ENCODE measurements around the gene MAPKAP1. TPM values are rescaled to one million over a fixed set of nuclear protein-coding genes. Genes with fewer than 3 reads are reported as not detected.

MAPKAP1 gene
- polyA plus RNA-seq, 4 donors = 38.4 to 57.4 (median 43.6) TPM

- Histone ChIP-seq H3K27ac (ENCODE audit: low read depth in 1 of 3, low read length in 2 of 3) (no peak overlapping the region), H3K4me1 (ENCODE audit: control insufficient read depth in 3 of 3, insufficient read depth in 2 of 3, low read depth in 1 of 3, low read length in 2 of 3) (peaks cover 0 to 2% (median 0%) of the 10 kb centered on the region in 3 donors), H3K27me3 (ENCODE audit: control insufficient read depth in 3 of 3, insufficient read depth in 3 of 3, low read length in 3 of 3) (no peaks in the 10 kb centered on the region), H3K36me3 (ENCODE audit: control insufficient read depth in 3 of 3, insufficient read depth in 2 of 3, low read depth in 1 of 3, low read length in 3 of 3) (peaks cover 0 to 3% (median 0%) of the 10 kb centered on the region in 3 donors), H3K4me3 (ENCODE audit: low read depth in 1 of 3, low read length in 3 of 3) (no peak overlapping the region), H3K9me3 (ENCODE audit: control insufficient read depth in 2 of 2, insufficient read depth in 1 of 2, low read depth in 1 of 2, low read length in 1 of 2) (no peaks in the 10 kb centered on the region)
- DNase-seq (no peak), FAIRE-seq (no peak)
- 86 to 92% (median 89%) methylated on average over 4 of the region's 4 CpGs for WGBS, 3 donors
Measured at GRCh38 chr9:125639057-125639456, 68.0 kb downstream of the MAPKAP1 start.

GRCh38 chr9:125638239-125639045 is 68.6 kb downstream of the MAPKAP1 start:
- no peak for FAIRE-seq

GRCh38 chr9:125637241-125637640 is 69.8 kb downstream of the MAPKAP1 start:
- DNase-seq (no peak), FAIRE-seq (no peak)
- 83 to 95% (median 95%) methylated on average over 2 of the region's 2 CpGs for WGBS, 3 donors
- Histone ChIP-seq H3K36me3 (ENCODE audit: control insufficient read depth in 3 of 3, insufficient read depth in 2 of 3, low read depth in 1 of 3, low read length in 3 of 3) (peaks cover 0 to 3% (median 0%) of the 10 kb centered on the region in 3 donors), H3K27ac (ENCODE audit: low read depth in 1 of 3, low read length in 2 of 3) (no peak overlapping the region), H3K4me1 (ENCODE audit: control insufficient read depth in 3 of 3, insufficient read depth in 2 of 3, low read depth in 1 of 3, low read length in 2 of 3) (peaks cover 9 to 16% (median 12%) of the 10 kb centered on the region in 3 donors), H3K27me3 (ENCODE audit: control insufficient read depth in 3 of 3, insufficient read depth in 3 of 3, low read length in 3 of 3) (no peaks in the 10 kb centered on the region), H3K9me3 (ENCODE audit: control insufficient read depth in 2 of 2, insufficient read depth in 1 of 2, low read depth in 1 of 2, low read length in 1 of 2) (no peaks in the 10 kb centered on the region), H3K4me3 (ENCODE audit: low read depth in 1 of 3, low read length in 3 of 3) (no peak overlapping the region)

More at GRCh38 chr9:125638239-125639045, 68.6 kb downstream of the MAPKAP1 start:
- DNase-seq = no peak
- Histone ChIP-seq H3K9me3 (ENCODE audit: control insufficient read depth in 2 of 2, insufficient read depth in 1 of 2, low read depth in 1 of 2, low read length in 1 of 2) (no peaks in the 10 kb centered on the region), H3K27me3 (ENCODE audit: control insufficient read depth in 3 of 3, insufficient read depth in 3 of 3, low read length in 3 of 3) (no peaks in the 10 kb centered on the region), H3K4me3 (ENCODE audit: low read depth in 1 of 3, low read length in 3 of 3) (no peak overlapping the region), H3K27ac (ENCODE audit: low read depth in 1 of 3, low read length in 2 of 3) (no peak overlapping the region), H3K36me3 (ENCODE audit: control insufficient read depth in 3 of 3, insufficient read depth in 2 of 3, low read depth in 1 of 3, low read length in 3 of 3) (peaks cover 0 to 3% (median 0%) of the 10 kb centered on the region in 3 donors), H3K4me1 (ENCODE audit: control insufficient read depth in 3 of 3, insufficient read depth in 2 of 3, low read depth in 1 of 3, low read length in 2 of 3) (peaks cover under 1 to 6% (median 2%) of the 10 kb centered on the region in 3 donors)
- 91 to 96% (median 94%) methylated on average over 7 of the region's 7 CpGs for WGBS, 3 donors

- Histone ChIP-seq H3K9me3 (ENCODE audit: control insufficient read depth in 2 of 2, insufficient read depth in 1 of 2, low read depth in 1 of 2, low read length in 1 of 2) (no peaks in the 10 kb centered on the region), H3K4me3 (ENCODE audit: low read depth in 1 of 3, low read length in 3 of 3) (no peak overlapping the region), H3K4me1 (ENCODE audit: control insufficient read depth in 3 of 3, insufficient read depth in 2 of 3, low read depth in 1 of 3, low read length in 2 of 3) (peaks cover 9 to 21% (median 14%) of the 10 kb centered on the region in 3 donors), H3K27me3 (ENCODE audit: control insufficient read depth in 3 of 3, insufficient read depth in 3 of 3, low read length in 3 of 3) (no peaks in the 10 kb centered on the region), H3K36me3 (ENCODE audit: control insufficient read depth in 3 of 3, insufficient read depth in 2 of 3, low read depth in 1 of 3, low read length in 3 of 3) (no peaks in the 10 kb centered on the region), H3K27ac (ENCODE audit: low read depth in 1 of 3, low read length in 2 of 3) (no peak overlapping the region)
- FAIRE-seq = no peak
- WGBS, 3 donors = 24 to 55% (median 38%) methylated on average over 2 of the region's 2 CpGs
- DNase-seq = no peak
Measured at GRCh38 chr9:125635888-125636287, 71.1 kb downstream of the MAPKAP1 start.

GRCh38 chr9:125634040-125634717 is 72.8 kb downstream of the MAPKAP1 start:
- FAIRE-seq (no peak), DNase-seq (no peak)
- no peaks in the 10 kb centered on the region for H3K36me3 ChIP-seq (ENCODE audit: control insufficient read depth in 3 of 3, insufficient read depth in 2 of 3, low read depth in 1 of 3, low read length in 3 of 3)
- WGBS, 3 donors = 29 to 63% (median 43%) methylated on average over 5 of the region's 5 CpGs
- H3K4me3 ChIP-seq (ENCODE audit: low read depth in 1 of 3, low read length in 3 of 3) = no peak overlapping the region
- H3K9me3 ChIP-seq (ENCODE audit: control insufficient read depth in 2 of 2, insufficient read depth in 1 of 2, low read depth in 1 of 2, low read length in 1 of 2) = no peaks in the 10 kb centered on the region
- H3K4me1 ChIP-seq (ENCODE audit: control insufficient read depth in 3 of 3, insufficient read depth in 2 of 3, low read depth in 1 of 3, low read length in 2 of 3) = peaks cover 9 to 22% (median 14%) of the 10 kb centered on the region in 3 donors
- no peak overlapping the region for H3K27ac ChIP-seq (ENCODE audit: low read depth in 1 of 3, low read length in 2 of 3)
- no peaks in the 10 kb centered on the region for H3K27me3 ChIP-seq (ENCODE audit: control insufficient read depth in 3 of 3, insufficient read depth in 3 of 3, low read length in 3 of 3)

- no peaks in the 10 kb centered on the region for H3K27me3 ChIP-seq (ENCODE audit: control insufficient read depth in 3 of 3, insufficient read depth in 3 of 3, low read length in 3 of 3)
- H3K27ac ChIP-seq (ENCODE audit: low read depth in 1 of 3, low read length in 2 of 3) = no peak overlapping the region
- peaks cover 9 to 22% (median 14%) of the 10 kb centered on the region in 3 donors for H3K4me1 ChIP-seq (ENCODE audit: control insufficient read depth in 3 of 3, insufficient read depth in 2 of 3, low read depth in 1 of 3, low read length in 2 of 3)
- FAIRE-seq = no peak
- no peaks in the 10 kb centered on the region for H3K36me3 ChIP-seq (ENCODE audit: control insufficient read depth in 3 of 3, insufficient read depth in 2 of 3, low read depth in 1 of 3, low read length in 3 of 3)
- H3K9me3 ChIP-seq (ENCODE audit: control insufficient read depth in 2 of 2, insufficient read depth in 1 of 2, low read depth in 1 of 2, low read length in 1 of 2) = no peaks in the 10 kb centered on the region
- peak in 1 of 2 donors; percentile 21 for DNase-seq
- 50 to 64% (median 55%) methylated on average over 2 of the region's 2 CpGs for WGBS, 3 donors
- H3K4me3 ChIP-seq (ENCODE audit: low read depth in 1 of 3, low read length in 3 of 3) = no peak overlapping the region
Measured at GRCh38 chr9:125633116-125633745, 73.8 kb downstream of the MAPKAP1 start.

- Histone ChIP-seq H3K27me3 (ENCODE audit: control insufficient read depth in 3 of 3, insufficient read depth in 3 of 3, low read length in 3 of 3) (no peaks in the 10 kb centered on the region), H3K36me3 (ENCODE audit: control insufficient read depth in 3 of 3, insufficient read depth in 2 of 3, low read depth in 1 of 3, low read length in 3 of 3) (no peaks in the 10 kb centered on the region), H3K4me3 (ENCODE audit: low read depth in 1 of 3, low read length in 3 of 3) (no peak overlapping the region), H3K27ac (ENCODE audit: low read depth in 1 of 3, low read length in 2 of 3) (peak overlapping the region in 1 of 3 donors; percentile 1), H3K9me3 (ENCODE audit: control insufficient read depth in 2 of 2, insufficient read depth in 1 of 2, low read depth in 1 of 2, low read length in 1 of 2) (no peaks in the 10 kb centered on the region), H3K4me1 (ENCODE audit: control insufficient read depth in 3 of 3, insufficient read depth in 2 of 3, low read depth in 1 of 3, low read length in 2 of 3) (peaks cover 9 to 22% (median 14%) of the 10 kb centered on the region in 3 donors)
- FAIRE-seq = no peak
- 26 to 57% (median 30%) methylated on average over 4 of the region's 4 CpGs for WGBS, 3 donors
- peak; percentile 52 to 64 for DNase-seq
Measured at GRCh38 chr9:125632321-125633115, 74.5 kb downstream of the MAPKAP1 start.

Data from small intestine (tissue), 7 donors.